ENCODE measurements around the gene IL1R1.

DNA sequence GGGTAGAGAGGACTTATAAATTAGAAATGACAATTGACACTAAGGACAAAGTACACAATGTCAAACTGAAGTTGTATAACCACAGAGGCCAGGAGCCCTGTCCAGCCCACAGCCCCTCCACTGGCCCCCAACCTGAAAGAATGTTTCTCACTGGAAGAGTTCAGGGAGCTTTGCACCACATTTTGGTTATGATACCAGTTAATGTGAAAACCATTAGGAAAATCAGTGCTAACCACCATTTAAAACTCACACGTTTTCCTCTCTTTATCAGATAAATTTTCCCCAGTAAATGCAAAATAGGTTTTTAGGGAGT is 38.1 kb downstream of the IL1R1 start:
- no peak for TF ChIP-seq EZH2 (IDR thresholded peaks at IDR 0.05; ENCODE audit: low read length, missing control alignments)
- TF ChIP-seq, protein P1, sequence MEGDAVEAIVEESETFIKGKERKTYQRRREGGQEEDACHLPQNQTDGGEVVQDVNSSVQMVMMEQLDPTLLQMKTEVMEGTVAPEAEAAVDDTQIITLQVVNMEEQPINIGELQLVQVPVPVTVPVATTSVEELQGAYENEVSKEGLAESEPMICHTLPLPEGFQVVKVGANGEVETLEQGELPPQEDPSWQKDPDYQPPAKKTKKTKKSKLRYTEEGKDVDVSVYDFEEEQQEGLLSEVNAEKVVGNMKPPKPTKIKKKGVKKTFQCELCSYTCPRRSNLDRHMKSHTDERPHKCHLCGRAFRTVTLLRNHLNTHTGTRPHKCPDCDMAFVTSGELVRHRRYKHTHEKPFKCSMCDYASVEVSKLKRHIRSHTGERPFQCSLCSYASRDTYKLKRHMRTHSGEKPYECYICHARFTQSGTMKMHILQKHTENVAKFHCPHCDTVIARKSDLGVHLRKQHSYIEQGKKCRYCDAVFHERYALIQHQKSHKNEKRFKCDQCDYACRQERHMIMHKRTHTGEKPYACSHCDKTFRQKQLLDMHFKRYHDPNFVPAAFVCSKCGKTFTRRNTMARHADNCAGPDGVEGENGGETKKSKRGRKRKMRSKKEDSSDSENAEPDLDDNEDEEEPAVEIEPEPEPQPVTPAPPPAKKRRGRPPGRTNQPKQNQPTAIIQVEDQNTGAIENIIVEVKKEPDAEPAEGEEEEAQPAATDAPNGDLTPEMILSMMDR (conservative IDR thresholded peaks at IDR 0.05 in 1 of 2, IDR thresholded peaks at IDR 0.05 in 1 of 2; ENCODE audit: low read depth in 1 of 2, low read length in 2 of 2), result no peak

Measured in fibroblast of lung (primary cell).